ENCODE data around the gene LRP8.

LRP8 gene

GRCh38 chr1:53343831-53344668 is 16.2 kb upstream of the LRP8 start:
- DNase-seq (ENCODE audit: low read depth, low spot score) = no peak
- H3K4me3 ChIP-seq (ENCODE audit: low read length) = no peak overlapping the region

DNA sequence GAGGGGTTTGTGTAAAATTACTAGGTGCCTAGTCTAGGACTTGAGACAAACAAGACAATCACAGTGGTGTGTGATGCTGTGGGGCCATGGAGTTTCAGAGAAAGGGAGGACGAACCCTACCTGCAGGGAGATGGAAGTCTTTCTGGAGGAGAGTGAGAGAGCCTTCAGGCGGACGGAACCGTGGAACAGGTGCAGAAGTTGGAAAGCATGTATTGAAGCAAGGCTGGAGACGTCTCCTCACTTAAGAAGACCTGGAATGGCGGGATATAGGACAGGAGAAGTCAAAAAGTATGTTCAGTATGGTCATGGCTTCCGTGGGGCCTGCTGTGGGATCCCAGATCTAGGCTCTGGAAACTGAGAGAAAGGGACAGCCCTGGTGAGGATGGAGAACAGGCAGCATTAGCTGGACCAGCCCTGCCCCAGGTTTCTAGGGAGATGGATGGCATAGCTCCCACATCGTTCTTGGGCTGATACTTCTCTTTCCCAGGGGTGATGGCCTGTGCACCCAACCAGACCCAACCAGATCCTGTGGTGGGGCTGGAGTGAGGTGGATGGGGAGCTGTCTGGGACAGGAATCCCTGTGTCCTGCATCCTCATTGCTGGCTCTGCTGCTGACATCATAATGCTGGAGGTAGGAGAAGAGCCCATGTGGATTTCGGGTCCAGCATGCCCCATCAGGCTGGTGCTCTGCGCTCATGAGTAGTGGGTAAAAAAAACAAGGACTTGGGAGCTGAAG is 15.0 kb upstream of the LRP8 start:
- H3K4me3 ChIP-seq (ENCODE audit: low read length) = no peak overlapping the region
- DNase-seq (ENCODE audit: low read depth, low spot score) = no peak

DNA sequence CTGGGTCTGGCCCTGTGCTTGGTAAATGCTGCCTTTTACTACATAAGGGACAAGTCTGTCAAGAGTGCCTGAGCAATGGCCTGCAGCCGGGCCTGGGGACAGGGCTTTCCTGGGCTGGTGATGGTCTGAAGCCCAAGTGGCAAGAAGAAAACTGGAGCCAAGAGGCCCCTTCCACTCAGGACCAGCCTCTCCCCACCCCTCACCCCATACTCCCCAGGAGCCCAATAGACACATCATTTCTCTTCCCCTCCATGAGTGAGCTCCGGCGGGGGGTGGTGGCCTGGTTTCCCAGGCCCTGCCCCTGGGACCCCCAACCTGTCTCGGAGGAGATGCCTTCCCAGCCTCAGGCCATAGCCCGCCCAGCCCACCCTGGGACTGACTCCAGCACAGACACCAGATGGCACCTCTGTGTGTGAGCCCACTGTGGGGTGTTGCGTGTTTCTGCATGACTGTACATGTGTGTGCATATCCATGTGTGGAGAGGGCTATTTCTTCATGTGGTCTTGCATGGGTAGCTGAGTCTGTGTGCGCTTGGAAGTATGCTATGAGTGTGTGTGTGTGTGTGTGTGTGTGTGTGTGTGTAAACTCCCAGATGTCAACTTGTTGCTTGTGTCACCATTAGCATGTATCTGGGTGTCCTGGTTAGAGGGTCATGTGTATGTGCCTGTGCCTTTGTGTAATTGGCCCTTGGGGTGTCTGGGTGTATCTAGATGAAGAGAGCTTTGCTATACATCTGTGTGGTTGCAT is 14.3 kb upstream of the LRP8 start:
- no peak for DNase-seq (ENCODE audit: low read depth, low spot score)
- no peak overlapping the region for H3K4me3 ChIP-seq (ENCODE audit: low read length)

GRCh38 chr1:53341521-53341895 is 13.6 kb upstream of the LRP8 start:
- no peak for DNase-seq (ENCODE audit: low read depth, low spot score)
- H3K4me3 ChIP-seq (ENCODE audit: low read length) = no peak overlapping the region

DNA sequence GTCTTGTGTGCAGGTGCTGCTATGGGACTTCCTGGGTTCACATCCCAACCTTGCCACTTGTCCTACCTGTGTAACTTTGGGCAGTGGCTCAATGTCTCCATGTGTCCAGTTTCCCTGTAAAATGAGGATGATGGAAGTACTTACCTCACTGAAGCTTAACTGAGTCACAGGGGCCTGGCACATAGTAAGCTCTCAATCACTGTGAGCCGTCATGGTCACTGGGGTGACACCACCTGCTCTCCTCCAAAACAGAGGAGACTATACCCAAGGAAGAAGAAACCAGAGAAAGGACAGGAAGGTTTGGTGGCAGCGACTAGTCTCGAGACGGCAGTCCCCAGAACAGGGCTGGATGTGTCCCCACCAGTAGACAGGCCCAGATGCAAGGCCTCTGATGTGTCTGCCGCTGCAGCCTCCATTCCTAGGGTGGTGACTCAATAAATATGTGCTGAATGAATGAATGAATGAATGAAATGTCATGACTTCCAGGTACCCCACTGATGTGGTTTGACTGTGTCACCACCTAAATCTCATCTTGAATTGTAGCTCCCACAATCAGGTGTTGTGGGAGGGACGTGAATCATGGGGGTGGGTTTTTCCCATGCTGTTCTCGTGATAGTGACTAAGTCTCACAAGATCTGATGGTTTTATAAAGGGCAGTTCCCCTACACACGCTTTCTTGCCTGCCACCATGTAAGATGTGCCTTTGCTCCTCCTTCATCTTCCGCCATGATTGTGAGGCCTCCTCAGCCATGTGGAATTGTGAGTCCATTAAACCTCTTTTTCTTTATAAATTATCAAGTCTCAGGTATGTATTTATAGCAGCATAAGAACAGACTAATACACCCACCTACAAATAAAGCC is 13.0 kb upstream of the LRP8 start:
- peak; percentile 21 for DNase-seq (ENCODE audit: low read depth, low spot score)
- no peak overlapping the region for H3K4me3 ChIP-seq (ENCODE audit: low read length)

DNA sequence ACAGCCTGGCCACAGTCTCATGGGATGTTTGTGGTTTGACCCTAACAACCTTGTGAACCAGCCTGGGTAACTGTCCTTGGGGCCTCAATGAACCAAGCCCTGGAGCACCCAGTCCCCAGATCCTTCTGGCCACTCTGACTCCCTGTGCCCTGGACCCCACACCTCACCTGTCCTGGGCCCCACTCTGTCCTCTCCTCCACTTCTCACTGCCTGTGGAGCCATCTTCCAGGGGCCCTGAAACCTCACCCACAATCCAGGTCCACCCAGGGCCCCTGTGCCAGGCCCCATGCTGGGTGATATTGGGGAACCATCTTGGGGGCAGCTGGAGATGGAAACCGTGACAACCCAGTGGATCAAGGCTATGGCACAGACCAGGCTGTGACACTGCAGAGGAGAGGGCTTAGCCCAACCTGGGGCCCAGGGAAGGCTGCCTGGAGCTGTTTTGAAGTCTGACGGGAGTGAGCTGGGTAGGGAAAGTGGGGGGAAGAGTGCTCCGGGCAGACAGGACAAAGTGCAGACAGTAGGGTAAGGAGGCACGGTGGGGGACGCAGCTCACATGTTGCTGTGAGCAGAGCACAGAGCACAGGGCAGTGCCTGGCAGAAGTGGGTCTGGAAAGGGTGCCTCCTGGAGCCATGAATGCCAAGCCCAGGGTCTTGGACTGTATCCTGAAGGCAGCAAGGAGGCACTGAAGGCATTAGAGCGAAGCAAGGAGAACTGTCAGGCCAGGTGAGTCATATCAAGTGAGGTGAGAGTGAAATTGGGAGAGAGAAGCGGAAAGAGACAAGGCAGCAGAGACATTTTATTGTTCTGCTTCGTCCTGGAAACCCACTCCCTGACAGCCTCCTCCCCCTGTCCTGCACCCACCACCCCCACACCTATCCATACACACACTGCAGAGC is 12.1 kb upstream of the LRP8 start:
- DNase-seq (ENCODE audit: low read depth, low spot score) = no peak
- H3K4me3 ChIP-seq (ENCODE audit: low read length) = no peak overlapping the region

- DNase-seq (ENCODE audit: low read depth, low spot score) = no peak
- H3K4me3 ChIP-seq (ENCODE audit: low read length) = no peak overlapping the region
These were observed 10.6 kb upstream of the LRP8 start for GRCh38 chr1:53338423-53338822.

- DNase-seq (ENCODE audit: low read depth, low spot score) = no peak
- no peak overlapping the region for H3K4me3 ChIP-seq (ENCODE audit: low read length)
These were observed 9.6 kb upstream of the LRP8 start for GRCh38 chr1:53337499-53337898.

GRCh38 chr1:53336146-53336545 is 8.3 kb upstream of the LRP8 start:
- DNase-seq (ENCODE audit: low read depth, low spot score) = no peak
- H3K4me3 ChIP-seq (ENCODE audit: low read length) = no peak overlapping the region

DNA sequence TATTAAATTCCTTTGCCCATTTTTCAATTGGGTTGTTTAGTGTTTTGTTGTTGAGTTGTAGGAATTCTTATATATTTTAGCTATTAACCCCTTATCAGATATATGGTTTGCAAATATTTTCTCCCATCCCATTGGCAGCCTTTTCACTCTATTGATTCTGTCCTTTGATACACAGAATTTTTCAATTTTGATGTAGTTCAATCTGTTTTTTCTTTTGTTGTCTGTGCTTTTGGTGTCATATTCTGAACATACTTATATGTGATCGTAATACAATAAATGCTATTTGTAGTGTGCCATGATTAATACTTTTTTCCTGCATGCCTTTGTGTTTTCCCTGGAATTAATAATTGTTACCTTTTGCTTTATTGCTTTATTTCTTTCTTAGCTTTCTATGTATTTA is 7.8 kb upstream of the LRP8 start:
- H3K4me3 ChIP-seq (ENCODE audit: low read length) = no peak overlapping the region
- no peak for DNase-seq (ENCODE audit: low read depth, low spot score)

GRCh38 chr1:53334781-53335180 is 6.9 kb upstream of the LRP8 start:
- DNase-seq (ENCODE audit: low read depth, low spot score) = no peak

GRCh38 chr1:53334312-53334711 is 6.4 kb upstream of the LRP8 start:
- no peak for DNase-seq (ENCODE audit: low read depth, low spot score)
- H3K4me3 ChIP-seq (ENCODE audit: low read length) = no peak overlapping the region

More at GRCh38 chr1:53334781-53335180, 6.9 kb upstream of the LRP8 start:
- H3K4me3 ChIP-seq (ENCODE audit: low read length) = no peak overlapping the region

DNA sequence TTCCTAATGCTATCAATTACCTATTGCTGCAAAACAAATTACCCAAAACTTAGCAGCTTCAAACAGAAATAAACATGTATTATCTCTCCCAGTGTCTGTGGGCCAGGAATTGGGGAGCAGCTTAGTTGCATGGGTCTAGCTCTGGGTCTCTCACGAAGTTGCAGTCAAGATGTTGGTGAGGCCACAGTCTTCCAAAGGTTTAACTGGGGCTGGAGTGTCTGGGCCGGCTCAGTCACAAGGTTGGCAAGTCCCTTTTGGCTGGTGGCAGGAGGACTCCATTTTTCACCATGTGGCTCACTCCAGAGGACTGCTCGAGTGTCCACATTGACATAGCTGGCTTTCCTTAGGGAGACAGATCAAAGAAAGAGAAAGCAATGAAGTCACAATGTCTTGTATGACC is 5.0 kb upstream of the LRP8 start:
- H3K4me3 ChIP-seq (ENCODE audit: low read length) = no peak overlapping the region
- DNase-seq (ENCODE audit: low read depth, low spot score) = no peak

GRCh38 chr1:53332186-53332564 is 4.3 kb upstream of the LRP8 start:
- DNase-seq (ENCODE audit: low read depth, low spot score) = no peak
- H3K4me3 ChIP-seq (ENCODE audit: low read length) = no peak overlapping the region

GRCh38 chr1:53331446-53332185 is 3.7 kb upstream of the LRP8 start:
- H3K4me3 ChIP-seq (ENCODE audit: low read length) = no peak overlapping the region
- DNase-seq (ENCODE audit: low read depth, low spot score) = no peak

- no peak for DNase-seq (ENCODE audit: low read depth, low spot score)
These were observed 2.9 kb upstream of the LRP8 start for GRCh38 chr1:53330819-53331218.

More at GRCh38 chr1:53330819-53331218, 2.9 kb upstream of the LRP8 start:
- H3K4me3 ChIP-seq (ENCODE audit: low read length) = no peak overlapping the region
